Prostate gland (tissue), 2 donors: ENCODE data around the gene FADS1. TPM values are rescaled to one million over a fixed set of nuclear protein-coding genes. Genes with fewer than 3 reads are reported as not detected.

Experiments used
- DNase-seq: peaks from one replicate; pipeline ENCODE4 v3.0.0-alpha.2; 2019; ENCODE audit warnings: low spot score
- H3K27ac ChIP-seq, 2 donors: fragments of 200-600 bp; sonication (generic); 2 replicates each; pipeline ENCODE4 v1.5.1; 2017 to 2019
- H3K27me3 ChIP-seq: fragments of 200-600 bp; sonication (generic); replicated peaks from 2 replicates; pipeline ENCODE4 v1.5.1; 2019; ENCODE audit not compliant: insufficient read depth
- H3K36me3 ChIP-seq, 2 donors: fragments of 200-600 bp; sonication (generic); 1 replicate in 1 of 2; 2 replicates in 1 of 2; pipeline versions ENCODE4 v1.5.1 to v1.8.1; 2017 to 2019
- H3K4me1 ChIP-seq: fragments of 200-600 bp; sonication (generic); replicated peaks from 2 replicates; pipeline ENCODE4 v1.5.1; 2019
- H3K4me3 ChIP-seq, 2 donors: fragments of 200-600 bp; sonication (generic); 2 replicates each; pipeline ENCODE4 v1.5.1; 2017 to 2019
- H3K9me3 ChIP-seq: fragments of 200-600 bp; sonication (generic); 2 replicates; pipeline ENCODE4 v1.5.1; 2017
- POLR2A ChIP-seq: fragments of 450-650 bp; IDR thresholded peaks from one replicate; pipeline ENCODE4 v1.6.1; 2016; ENCODE audit warnings: antibody characterized with exemption, mild to moderate bottlenecking
- POLR2AphosphoS5 ChIP-seq: sonication (generic); formaldehyde crosslinking; IDR thresholded peaks from one replicate; pipeline ENCODE4 v1.6.1; 2017; ENCODE audit warnings: antibody characterized with exemption
- WGBS: methylation state at CpG from one replicate; pipeline ENCODE4 v1.1.5; 2018; 5-methylcytosine and 5-hydroxymethylcytosine counted together
- intact Hi-C: fragments of 100-400 bp; cut with DNase I; formaldehyde crosslinking; loops from one replicate; pipeline ENCODE4 v1.14.2; 2022
- total RNA-seq, 2 donors: library from RNA; depleted of rRNA; stranded (reverse); fragments of >200 nt; gene quantifications; one replicate each; pipeline ENCODE4 v1.1.0, GENCODE V29; 2016
- TF ChIP-seq, protein P1 (sequence below), 4 experiments: fragments of 200-600 bp in 2 of 4; fragments of 450-650 bp in 2 of 4; sonication (generic) in 2 of 4; IDR thresholded peaks; 1 replicate in 3 of 4; 2 replicates in 1 of 4; pipeline ENCODE4 v1.5.1; 2016 to 2019; ENCODE audit warnings: antibody characterized with exemption in 4 of 4, mild to moderate bottlenecking in 2 of 4, moderate library complexity in 2 of 4

The FADS1 gene
- total RNA-seq, 2 donors from 2014 or later: 15.0 to 38.7 TPM

DNA sequence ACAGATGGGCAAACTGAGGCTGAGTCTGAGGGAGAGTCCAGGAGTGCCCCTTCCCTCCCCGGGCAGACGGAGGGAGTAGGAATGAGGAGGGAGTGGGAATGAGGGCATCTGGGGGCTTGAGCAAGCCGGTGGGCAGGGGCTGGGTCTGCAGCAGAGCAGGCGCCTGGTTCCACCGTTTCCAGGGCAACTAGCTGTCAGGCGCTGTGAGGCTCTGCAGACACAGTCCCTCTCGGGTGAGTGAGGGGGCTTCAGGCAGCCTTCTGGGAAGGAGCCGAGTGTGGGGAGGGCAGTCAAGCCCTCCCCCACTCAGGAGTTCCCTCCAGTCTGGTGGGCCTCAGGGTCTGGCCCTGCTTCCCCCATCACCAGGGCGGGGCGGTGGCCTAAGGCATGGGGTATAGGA, 43.4 kb downstream of the FADS1 start:
- H3K4me3 ChIP-seq: no peak overlapping the region
- intact Hi-C loops: no loop called here
- no peaks in the 10 kb centered on the region for H3K27me3 ChIP-seq
- H3K9me3 ChIP-seq: no peaks in the 10 kb centered on the region
- no peaks in the 10 kb centered on the region for H3K36me3 ChIP-seq
- DNase-seq: no peak
- 63% methylated on average over 8 of the region's 10 CpGs for WGBS
- no peaks in the 10 kb centered on the region for H3K4me1 ChIP-seq
- no peak overlapping the region for H3K27ac ChIP-seq
- TF ChIP-seq POLR2AphosphoS5 (no peak), POLR2A (no peak)
- TF ChIP-seq, protein P1, sequence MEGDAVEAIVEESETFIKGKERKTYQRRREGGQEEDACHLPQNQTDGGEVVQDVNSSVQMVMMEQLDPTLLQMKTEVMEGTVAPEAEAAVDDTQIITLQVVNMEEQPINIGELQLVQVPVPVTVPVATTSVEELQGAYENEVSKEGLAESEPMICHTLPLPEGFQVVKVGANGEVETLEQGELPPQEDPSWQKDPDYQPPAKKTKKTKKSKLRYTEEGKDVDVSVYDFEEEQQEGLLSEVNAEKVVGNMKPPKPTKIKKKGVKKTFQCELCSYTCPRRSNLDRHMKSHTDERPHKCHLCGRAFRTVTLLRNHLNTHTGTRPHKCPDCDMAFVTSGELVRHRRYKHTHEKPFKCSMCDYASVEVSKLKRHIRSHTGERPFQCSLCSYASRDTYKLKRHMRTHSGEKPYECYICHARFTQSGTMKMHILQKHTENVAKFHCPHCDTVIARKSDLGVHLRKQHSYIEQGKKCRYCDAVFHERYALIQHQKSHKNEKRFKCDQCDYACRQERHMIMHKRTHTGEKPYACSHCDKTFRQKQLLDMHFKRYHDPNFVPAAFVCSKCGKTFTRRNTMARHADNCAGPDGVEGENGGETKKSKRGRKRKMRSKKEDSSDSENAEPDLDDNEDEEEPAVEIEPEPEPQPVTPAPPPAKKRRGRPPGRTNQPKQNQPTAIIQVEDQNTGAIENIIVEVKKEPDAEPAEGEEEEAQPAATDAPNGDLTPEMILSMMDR (IDR thresholded peaks at IDR 0.05): no peak

- Histone ChIP-seq H3K4me3 (no peak overlapping the region), H3K4me1 (no peaks in the 10 kb centered on the region), H3K9me3 (no peaks in the 10 kb centered on the region), H3K27me3 (no peaks in the 10 kb centered on the region), H3K36me3 (no peaks in the 10 kb centered on the region), H3K27ac (no peak overlapping the region)
- DNase-seq: no peak
- WGBS: 47% methylated on average over 7 of the region's 7 CpGs
- TF ChIP-seq, protein P1 (IDR thresholded peaks at IDR 0.05): no peak
- TF ChIP-seq POLR2A (no peak), POLR2AphosphoS5 (no peak)
- intact Hi-C loops: no loop called here
Observed at GRCh38 chr11:61771985-61772455, 44.8 kb downstream of the FADS1 start.

GRCh38 chr11:61771195-61771894, 45.5 kb downstream of the FADS1 start:
- no peak for DNase-seq
- H3K4me3 ChIP-seq: no peak overlapping the region
- no peak for TF ChIP-seq POLR2AphosphoS5
- no peak for TF ChIP-seq POLR2A
- TF ChIP-seq, protein P1 (IDR thresholded peaks at IDR 0.05): no peak
- H3K9me3 ChIP-seq: no peaks in the 10 kb centered on the region
- intact Hi-C loops: no loop called here
- no peaks in the 10 kb centered on the region for H3K27me3 ChIP-seq
- no peaks in the 10 kb centered on the region for H3K36me3 ChIP-seq
- no peaks in the 10 kb centered on the region for H3K4me1 ChIP-seq
- WGBS: 91% methylated on average over 15 of the region's 15 CpGs
- H3K27ac ChIP-seq: no peak overlapping the region

GRCh38 chr11:61769946-61770683, 46.7 kb downstream of the FADS1 start:
- intact Hi-C loops: no loop called here
- Histone ChIP-seq H3K9me3 (no peaks in the 10 kb centered on the region), H3K36me3 (no peaks in the 10 kb centered on the region), H3K27me3 (no peaks in the 10 kb centered on the region), H3K4me3 (no peak overlapping the region), H3K4me1 (no peaks in the 10 kb centered on the region), H3K27ac (no peak overlapping the region)
- TF ChIP-seq, protein P1 (IDR thresholded peaks at IDR 0.05): no peak
- TF ChIP-seq POLR2AphosphoS5 (no peak), POLR2A (no peak)
- DNase-seq: no peak
- WGBS: 84% methylated on average over 19 of the region's 20 CpGs
